Effector CD4-positive, alpha-beta T cell (primary cell): ENCODE measurements around the gene C5orf24.
"Not testable (repeated sequence)": the region's sequence is repeated elsewhere in the genome, so short reads cannot be mapped to it uniquely, and the experiment has no call there.

ENCODE experiments used
- DNase-seq: peaks from one replicate; pipeline ENCODE4 v3.0.0-alpha.2; 2020

The C5orf24 gene

GRCh38 chr5:134857401-134857800, 11.6 kb downstream of the C5orf24 start:
- no peak for DNase-seq

DNA sequence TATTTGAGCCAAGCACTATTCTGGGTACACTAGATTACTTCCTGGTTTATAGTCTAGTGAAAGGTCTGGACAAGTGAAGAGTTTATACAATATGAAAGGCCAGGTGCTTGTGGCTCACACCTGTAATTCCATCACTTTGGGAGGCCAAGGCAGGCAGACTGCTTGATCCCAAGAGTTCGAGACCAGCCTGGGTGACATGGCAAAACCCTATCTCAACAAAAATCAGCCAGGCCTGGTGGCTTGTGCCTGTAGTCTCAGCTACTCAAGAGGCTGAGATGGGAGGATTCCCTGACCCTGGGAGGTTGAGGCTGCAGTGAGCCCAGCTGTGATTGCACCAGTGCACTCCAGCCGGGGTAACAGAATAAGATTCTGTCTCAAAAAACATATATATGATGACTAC, 18.9 kb downstream of the C5orf24 start:
- no peak for DNase-seq

- DNase-seq: peak; percentile 8
Observed at GRCh38 chr5:134873494-134873893, 27.7 kb downstream of the C5orf24 start.

GRCh38 chr5:134873987-134874830, 28.4 kb downstream of the C5orf24 start, which contains the start of gene TXNDC15:
TSS of gene TXNDC15 (plus strand) at chr5:134874371. CDS start at chr5:134874428, 57 bp downstream.
- DNase-seq: peak; percentile 74

DNA sequence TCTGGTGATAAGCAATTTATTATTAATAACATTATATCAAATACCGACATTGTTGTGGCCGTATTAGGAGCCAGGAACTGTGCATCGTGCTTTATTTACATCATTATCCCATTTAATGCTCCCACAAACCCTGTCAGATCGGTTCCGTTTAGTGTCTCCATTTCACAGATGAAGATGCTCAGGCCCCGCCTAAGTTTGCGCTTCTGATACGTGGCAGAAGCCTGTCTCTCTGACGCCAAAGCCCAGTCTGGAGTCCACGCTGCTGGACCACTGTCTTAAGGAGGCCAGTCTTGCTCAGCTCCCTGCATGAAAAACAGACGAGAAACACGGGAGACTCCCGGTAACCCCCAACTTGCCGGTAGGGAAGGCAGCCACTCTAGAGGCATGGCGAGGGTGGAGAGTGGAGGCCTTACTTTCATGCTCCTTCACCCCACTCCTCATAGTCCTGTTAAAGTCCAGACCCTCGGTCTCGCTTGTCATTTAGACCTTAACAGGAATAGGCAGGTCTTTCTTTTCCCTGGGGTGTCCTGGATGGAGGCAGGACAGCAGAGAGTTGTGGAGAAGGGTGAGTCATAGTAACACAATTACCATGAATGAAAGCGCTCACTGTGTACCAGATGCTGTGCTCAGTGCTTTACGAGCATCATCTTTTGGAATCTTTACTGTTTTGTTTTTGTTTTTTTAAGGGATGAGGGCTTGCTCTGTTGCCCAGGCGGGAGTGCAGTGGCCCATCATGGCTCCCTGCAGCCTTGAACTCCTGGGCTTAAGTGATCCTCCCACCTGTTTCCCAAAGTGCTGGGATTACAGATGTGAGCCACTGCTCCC, 29.3 kb downstream of the C5orf24 start:
- peak; percentile 3 for DNase-seq

DNA sequence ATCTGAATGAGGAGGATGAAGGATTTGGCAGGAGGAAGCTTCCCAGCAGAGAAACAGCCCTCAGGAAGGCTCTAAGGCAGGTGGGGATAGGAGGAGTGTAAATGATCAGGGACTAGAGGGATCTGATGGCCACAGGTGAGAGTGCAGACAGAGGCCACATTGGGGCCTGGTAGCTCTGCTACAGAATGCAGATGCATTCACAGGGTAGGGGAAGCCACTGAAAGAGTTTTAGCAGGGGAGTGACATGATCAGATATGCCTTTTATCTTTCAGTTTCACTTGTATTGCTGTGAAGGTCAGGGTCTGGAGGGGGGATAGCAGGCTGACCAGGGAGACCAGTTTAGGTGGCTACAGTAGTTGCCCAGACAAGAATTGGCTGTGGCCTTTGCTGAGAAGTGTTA, 31.4 kb downstream of the C5orf24 start:
- DNase-seq: no peak

GRCh38 chr5:134878403-134878802, 32.6 kb downstream of the C5orf24 start:
- no peak for DNase-seq

DNA sequence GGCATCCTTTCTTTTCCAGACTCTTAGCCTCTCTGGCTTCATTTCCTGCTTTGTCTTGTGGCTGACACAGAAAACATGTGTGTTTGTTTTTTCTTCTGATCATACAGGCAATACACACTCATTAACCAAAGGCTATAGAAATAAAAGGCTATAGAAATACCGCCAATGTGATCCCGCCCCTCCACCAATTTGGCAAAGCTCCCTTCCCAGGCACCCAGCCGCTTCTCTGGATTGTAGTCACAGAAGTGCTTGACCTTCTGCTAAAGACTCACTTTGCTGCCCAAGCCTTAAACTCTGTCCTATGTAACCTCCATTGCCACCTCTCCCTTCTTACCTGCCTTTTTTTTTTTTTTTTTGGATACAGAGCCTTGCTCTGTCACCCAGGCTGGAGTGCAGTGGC, 33.7 kb downstream of the C5orf24 start:
- DNase-seq: no peak

- DNase-seq: not testable (repeated sequence)
Observed at GRCh38 chr5:134880937-134881336, 35.2 kb downstream of the C5orf24 start.

DNA sequence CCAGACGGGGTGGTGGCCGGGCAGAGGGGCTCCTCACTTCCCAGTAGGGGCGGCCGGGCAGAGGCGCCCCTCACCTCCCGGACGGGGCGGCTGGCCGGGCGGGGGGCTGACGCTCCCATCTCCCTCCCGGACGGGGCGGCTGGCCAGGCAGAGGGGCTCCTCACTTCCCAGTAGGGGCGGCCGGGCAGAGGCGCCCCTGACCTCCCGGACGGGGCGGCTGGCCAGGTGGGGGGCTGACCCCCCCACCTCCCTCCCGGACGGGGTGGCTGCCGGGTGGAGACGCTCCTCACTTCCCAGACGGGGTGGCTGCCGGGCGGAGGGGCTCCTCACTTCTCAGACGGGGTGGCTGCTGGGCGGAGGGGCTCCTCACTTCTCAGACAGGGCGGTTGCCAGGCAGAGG, 35.9 kb downstream of the C5orf24 start:
- not testable (repeated sequence) for DNase-seq

DNA sequence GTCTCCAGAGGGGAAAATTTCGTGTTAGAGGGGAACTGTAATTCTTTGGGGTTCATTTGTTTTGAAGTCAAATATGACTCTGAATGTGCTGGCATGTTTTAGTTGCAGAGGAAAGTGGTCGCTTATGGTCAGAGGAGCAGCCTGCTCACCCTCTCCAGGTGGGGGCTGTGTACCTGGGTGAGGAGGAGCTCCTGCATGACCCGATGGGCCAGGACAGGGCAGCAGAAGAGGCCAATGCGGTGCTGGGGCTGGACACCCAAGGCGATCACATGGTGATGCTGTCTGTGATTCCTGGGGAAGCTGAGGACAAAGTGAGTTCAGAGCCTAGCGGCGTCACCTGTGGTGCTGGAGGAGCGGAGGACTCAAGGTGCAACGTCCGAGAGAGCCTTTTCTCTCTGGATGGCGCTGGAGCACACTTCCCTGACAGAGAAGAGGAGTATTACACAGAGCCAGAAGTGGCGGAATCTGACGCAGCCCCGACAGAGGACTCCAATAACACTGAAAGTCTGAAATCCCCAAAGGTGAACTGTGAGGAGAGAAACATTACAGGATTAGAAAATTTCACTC, 41.9 kb downstream of the C5orf24 start:
- DNase-seq: no peak

DNA sequence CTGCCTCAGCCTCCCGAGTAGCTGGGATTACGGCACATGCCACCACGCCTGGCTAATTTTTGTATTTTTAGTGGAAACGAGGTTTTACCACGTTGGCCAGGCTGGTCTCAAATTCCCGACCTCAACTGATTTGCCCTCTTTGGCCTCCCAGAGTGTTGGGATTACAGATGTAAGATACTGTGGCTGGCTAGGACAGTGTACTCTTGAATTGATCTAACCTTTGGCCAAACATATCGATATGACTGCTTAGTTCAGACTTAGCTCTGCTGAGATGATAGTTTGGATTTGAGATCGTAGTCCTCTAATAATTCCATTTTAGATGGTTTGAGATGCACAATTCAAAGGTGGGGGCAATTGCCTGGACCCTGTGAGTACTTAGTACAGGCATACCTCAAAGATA, 43.6 kb downstream of the C5orf24 start:
- no peak for DNase-seq

DNA sequence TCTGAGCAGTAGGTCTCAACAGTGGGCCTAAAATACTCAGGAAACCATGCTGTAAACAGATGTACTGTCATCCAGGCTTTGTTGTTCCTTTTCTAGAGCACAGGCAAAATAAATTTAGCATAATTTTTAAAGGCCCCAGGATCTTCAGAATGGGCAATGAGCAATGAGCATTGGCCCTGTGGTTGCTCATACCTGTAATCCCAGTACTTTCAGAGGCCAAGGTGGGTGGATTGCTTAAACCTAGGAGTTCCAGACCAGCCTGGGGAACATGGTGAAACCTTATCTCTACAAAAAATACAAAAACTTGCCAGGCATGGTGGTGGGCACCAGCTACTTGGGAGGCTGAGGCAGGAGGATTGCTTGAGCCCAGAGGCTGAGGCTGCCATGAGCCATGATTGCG, 45.7 kb downstream of the C5orf24 start:
- no peak for DNase-seq

DNA sequence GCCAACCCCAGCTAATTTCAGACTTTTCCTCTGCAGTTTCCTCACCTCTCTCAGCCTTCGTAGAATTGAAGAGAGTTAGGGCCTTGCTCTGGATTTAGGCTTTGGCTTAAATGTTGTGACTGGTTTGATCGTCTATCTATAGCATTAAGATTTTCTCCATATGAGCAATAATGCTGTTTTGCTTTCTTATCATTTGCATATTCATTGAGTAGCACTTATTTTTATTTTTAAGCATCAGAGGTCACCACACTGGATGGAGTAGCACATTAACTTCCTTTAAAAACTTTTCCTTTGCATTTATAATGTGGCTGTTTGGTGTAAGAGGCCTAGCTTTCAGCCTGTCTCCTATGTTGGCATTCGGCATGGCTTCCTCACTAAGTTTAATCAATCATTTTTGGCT, 46.5 kb downstream of the C5orf24 start:
- DNase-seq: no peak

DNA sequence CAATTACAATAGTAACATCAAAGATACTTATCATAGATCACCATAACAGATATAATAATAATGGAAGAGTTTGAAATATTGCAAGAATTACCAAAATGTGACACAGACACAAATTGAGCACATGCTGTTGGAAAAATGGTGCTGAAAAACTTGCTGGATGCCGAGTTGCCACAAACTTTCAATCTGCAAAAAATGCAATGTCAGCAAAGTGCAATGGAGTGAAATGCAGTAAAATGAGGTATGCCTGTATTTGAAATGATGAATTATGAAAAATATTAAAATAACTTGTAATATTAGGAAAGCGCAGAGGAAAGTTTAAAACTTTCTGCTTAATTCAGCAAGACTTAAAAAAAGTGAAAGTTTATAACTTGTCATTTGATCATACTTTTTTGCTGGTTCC, 47.2 kb downstream of the C5orf24 start:
- no peak for DNase-seq

- no peak for DNase-seq
Observed at GRCh38 chr5:134893748-134894505, 48.2 kb downstream of the C5orf24 start.

DNA sequence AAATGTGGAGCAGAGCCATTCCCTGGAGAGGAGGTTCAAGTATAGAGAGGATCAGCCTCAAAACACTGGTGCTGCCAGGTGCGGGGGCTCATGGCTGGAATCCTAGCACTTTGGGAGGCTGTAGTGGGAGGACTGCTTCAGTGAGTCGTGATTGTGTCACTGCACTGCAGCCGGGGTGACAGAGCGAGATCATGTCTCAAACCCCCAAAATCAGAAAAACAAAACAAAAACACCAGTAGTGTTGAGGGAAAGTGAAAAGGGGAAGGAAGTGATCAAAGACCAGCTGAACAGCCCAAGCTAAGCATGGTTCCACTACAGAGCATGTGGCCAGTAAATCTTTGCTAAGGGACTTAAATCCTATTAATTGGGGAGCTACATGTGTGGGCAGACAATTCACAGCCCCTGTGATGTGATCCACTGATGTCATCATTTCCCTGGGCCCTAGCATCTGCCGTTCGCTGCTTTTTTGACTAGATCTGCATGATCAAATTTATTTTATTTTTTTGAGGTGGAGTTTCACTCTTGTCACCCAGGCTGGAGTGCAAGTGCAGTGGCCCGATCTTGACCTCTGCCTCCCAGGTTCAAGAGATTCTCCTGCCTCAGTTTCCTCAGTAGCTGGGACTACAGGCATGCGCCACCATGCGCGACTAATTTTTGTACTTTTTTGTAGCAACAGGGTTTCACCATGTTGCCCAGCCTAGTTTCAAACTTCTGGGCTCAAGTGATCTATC, 56.5 kb downstream of the C5orf24 start:
- no peak for DNase-seq

- DNase-seq: peak; percentile 84
Observed at GRCh38 chr5:134904610-134905245, 59.0 kb downstream of the C5orf24 start, which contains the start of gene PCBD2. TSS of gene PCBD2 (plus strand) at chr5:134905131. CDS start at chr5:134905140, 9 bp downstream.

DNA sequence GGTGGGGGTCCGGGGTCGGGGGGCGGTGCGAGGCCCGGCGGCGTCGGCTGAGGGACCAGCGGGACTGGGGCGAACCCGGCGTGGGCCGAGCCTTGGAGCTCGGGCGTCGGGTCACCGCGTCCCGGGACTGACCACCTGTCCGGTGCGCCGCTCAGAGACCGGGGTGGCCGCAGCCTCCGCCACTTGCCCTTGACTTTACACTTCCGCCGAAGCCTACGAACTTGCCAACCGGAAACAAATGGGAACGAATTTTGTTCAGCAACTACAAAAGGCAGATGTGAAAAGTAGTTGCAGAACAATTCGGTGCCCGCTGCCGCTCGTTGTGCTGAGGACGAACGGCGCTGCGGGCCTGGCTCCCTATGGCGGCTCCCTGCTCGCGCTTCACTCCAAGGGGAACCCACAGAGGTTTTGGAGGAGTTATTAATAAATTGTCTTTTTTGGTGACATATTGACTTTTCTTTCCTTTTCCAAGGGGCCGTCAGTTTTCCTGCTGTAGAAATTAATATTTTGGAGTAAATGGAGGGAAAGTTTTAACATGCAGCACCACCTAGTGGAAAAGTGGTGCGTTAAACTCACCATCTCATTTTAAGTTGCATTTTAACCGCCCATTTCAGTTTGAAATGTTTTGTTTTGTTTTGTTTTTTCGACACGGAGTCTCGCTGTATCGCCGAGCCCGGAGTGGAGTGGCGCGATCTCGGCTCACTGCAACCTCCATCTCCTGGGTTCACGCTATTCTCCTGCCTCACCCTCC, 59.7 kb downstream of the C5orf24 start:
- peak; percentile 55 for DNase-seq

GRCh38 chr5:134906811-134907210, 61.0 kb downstream of the C5orf24 start:
- no peak for DNase-seq
